Natural killer cell (primary cell): Measurements from ENCODE around the gene PID1. TPM values are rescaled to one million over a fixed set of nuclear protein-coding genes. Genes with fewer than 3 reads are reported as not detected.

Experiments
- ATAC-seq, 3 donors: fragments of 150-1000 bp in 2 of 3; fragments of 200-7000 bp in 1 of 3; cut with Tn5 transposase; 1 replicate in 1 of 3; 2 replicates in 2 of 3; pipeline ENCODE4 v1.10.0; 2021; ENCODE audit warnings: mild to moderate bottlenecking in 2 of 3, moderate library complexity in 2 of 3
- DNase-seq, 2 donors: peaks; one replicate each; pipeline versions ENCODE4 v3.0.0 to v3.0.0-alpha.2; 2013 to 2021; ENCODE audit warnings: mixed read lengths in 1 of 2
- H3K27ac ChIP-seq: one replicate; pipeline ENCODE4 v1.5.1; 2013; ENCODE audit warnings: mild to moderate bottlenecking, low read length
- H3K27me3 ChIP-seq: one replicate; pipeline ENCODE4 v1.6.1; 2013; ENCODE audit warnings: low read length; ENCODE audit not compliant: control insufficient read depth, insufficient read depth
- H3K36me3 ChIP-seq: one replicate; pipeline ENCODE4 v1.6.1; 2013; ENCODE audit warnings: low read length; ENCODE audit not compliant: control insufficient read depth, insufficient read depth
- H3K4me1 ChIP-seq: one replicate; pipeline ENCODE4 v1.6.1; 2013; ENCODE audit warnings: low read length; ENCODE audit not compliant: control insufficient read depth, insufficient read depth
- H3K4me3 ChIP-seq: one replicate; pipeline ENCODE4 v1.5.1; 2013; ENCODE audit warnings: low read length
- H3K9me3 ChIP-seq: one replicate; pipeline ENCODE4 v1.6.1; 2013; ENCODE audit warnings: low read length; ENCODE audit not compliant: control insufficient read depth, insufficient read depth
- H3K27ac Mint-ChIP-seq, 2 donors: one replicate each; pipeline ENCODE4 v1.8.0; 2022; ENCODE audit warnings: mild to moderate bottlenecking in 2 of 2, mixed read lengths in 2 of 2, moderate library complexity in 1 of 2
- H3K27me3 Mint-ChIP-seq, 2 donors: one replicate each; pipeline ENCODE4 v1.8.0; 2022; ENCODE audit warnings: low read depth in 2 of 2, mixed read lengths in 2 of 2
- H3K36me3 Mint-ChIP-seq: one replicate; pipeline ENCODE4 v1.8.0; 2022; ENCODE audit warnings: mixed read lengths
- H3K4me1 Mint-ChIP-seq, 2 donors: one replicate each; pipeline ENCODE4 v1.8.0; 2022; ENCODE audit warnings: mixed read lengths in 2 of 2
- H3K4me3 Mint-ChIP-seq: one replicate; pipeline ENCODE4 v1.8.0; 2022; ENCODE audit warnings: mild to moderate bottlenecking, moderate library complexity, mixed read lengths
- H3K9me3 Mint-ChIP-seq, 2 donors: one replicate each; pipeline ENCODE4 v1.8.0; 2022; ENCODE audit warnings: mixed read lengths in 2 of 2
- WGBS: methylation state at CpG from one replicate; pipeline ENCODE4 v1.1.7; 2013; ENCODE audit warnings: missing lambda C conversion rate; ENCODE audit not compliant: insufficient coverage; 5-methylcytosine and 5-hydroxymethylcytosine counted together
- intact Hi-C: fragments of 100-400 bp; cut with micrococcal nuclease; formaldehyde crosslinking; loops from one replicate; pipeline ENCODE4 v1.14.2; 2022
- total RNA-seq, 4 donors: library from RNA; stranded (reverse); fragments of 120-200 nt in 1 of 4; gene quantifications; one replicate each; pipeline versions ENCODE4 v1.2.3 to v1.2.4, GENCODE V29; 2013 to 2022
- TF ChIP-seq, protein P1 (sequence below): fragments of 200-600 bp; IDR thresholded peaks from one replicate; pipeline ENCODE4 v1.8.0; 2022; ENCODE audit warnings: antibody characterized with exemption

Gene PID1
- total RNA-seq, 3 donors from 2014 or later (not counting 1 experiment from before 2014, with no cell fraction given): 0.56 to 3.0 (median 1.0) TPM

- Histone ChIP-seq H3K27me3 (no peaks in the 10 kb centered on the region), H3K4me3 (no peak overlapping the region), H3K4me1 (no peaks in the 10 kb centered on the region), H3K9me3 (peaks cover 7% of the 10 kb centered on the region), H3K27ac (no peak overlapping the region), H3K36me3 (no peaks in the 10 kb centered on the region)
- Mint-ChIP-seq H3K4me3 (no peak overlapping the region), H3K4me1 (no peaks in the 10 kb centered on the region), H3K9me3 (peaks cover 22 to 31% of the 10 kb centered on the region in 2 donors), H3K27me3 (no peaks in the 10 kb centered on the region), H3K36me3 (peaks cover 10% of the 10 kb centered on the region), H3K27ac (no peak overlapping the region)
- no CpG with 5 or more reads among the region's 1 CpG for WGBS
- intact Hi-C loops: no loop called here
- DNase-seq: no peak
- no peak for ATAC-seq
- TF ChIP-seq, protein P1, sequence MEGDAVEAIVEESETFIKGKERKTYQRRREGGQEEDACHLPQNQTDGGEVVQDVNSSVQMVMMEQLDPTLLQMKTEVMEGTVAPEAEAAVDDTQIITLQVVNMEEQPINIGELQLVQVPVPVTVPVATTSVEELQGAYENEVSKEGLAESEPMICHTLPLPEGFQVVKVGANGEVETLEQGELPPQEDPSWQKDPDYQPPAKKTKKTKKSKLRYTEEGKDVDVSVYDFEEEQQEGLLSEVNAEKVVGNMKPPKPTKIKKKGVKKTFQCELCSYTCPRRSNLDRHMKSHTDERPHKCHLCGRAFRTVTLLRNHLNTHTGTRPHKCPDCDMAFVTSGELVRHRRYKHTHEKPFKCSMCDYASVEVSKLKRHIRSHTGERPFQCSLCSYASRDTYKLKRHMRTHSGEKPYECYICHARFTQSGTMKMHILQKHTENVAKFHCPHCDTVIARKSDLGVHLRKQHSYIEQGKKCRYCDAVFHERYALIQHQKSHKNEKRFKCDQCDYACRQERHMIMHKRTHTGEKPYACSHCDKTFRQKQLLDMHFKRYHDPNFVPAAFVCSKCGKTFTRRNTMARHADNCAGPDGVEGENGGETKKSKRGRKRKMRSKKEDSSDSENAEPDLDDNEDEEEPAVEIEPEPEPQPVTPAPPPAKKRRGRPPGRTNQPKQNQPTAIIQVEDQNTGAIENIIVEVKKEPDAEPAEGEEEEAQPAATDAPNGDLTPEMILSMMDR: no peak
These were observed 284.1 kb downstream of the PID1 start for GRCh38 chr2:228986961-228987360.

- Mint-ChIP-seq H3K4me1 (no peaks in the 10 kb centered on the region), H3K9me3 (peaks cover 19 to 40% of the 10 kb centered on the region in 2 donors), H3K27me3 (no peaks in the 10 kb centered on the region), H3K27ac (no peak overlapping the region), H3K4me3 (no peak overlapping the region), H3K36me3 (peaks cover under 1% of the 10 kb centered on the region)
- H3K4me1 ChIP-seq: no peaks in the 10 kb centered on the region
- TF ChIP-seq, protein P1: no peak
- no peak overlapping the region for H3K4me3 ChIP-seq
- WGBS: 76% methylated on average over 3 of the region's 4 CpGs
- intact Hi-C loops: no loop called here
- DNase-seq (no peak), ATAC-seq (no peak)
- no peaks in the 10 kb centered on the region for H3K36me3 ChIP-seq
- no peaks in the 10 kb centered on the region for H3K27me3 ChIP-seq
- no peaks in the 10 kb centered on the region for H3K9me3 ChIP-seq
- H3K27ac ChIP-seq: no peak overlapping the region
These were observed 287.4 kb downstream of the PID1 start for GRCh38 chr2:228983700-228984099.

DNA sequence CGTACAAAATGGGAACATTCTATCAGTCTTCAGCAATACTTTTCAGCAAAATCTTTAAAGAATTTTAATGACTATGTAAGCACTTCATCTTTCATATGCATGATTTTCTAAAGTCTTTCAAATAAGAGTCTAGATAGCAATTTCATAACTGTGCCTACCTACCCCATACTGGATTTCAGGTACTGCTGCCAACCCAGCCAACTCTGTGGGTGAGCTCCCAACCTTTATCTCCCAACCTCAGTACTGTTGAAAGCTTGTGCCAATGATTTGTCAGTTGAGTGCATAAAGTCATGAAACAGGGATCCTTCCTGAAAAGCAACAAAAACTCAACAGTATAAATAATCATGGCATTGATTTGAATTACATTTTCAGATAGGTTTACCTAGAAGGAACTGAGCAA lies 296.9 kb downstream of the PID1 start:
- Mint-ChIP-seq H3K27me3 (no peaks in the 10 kb centered on the region), H3K27ac (no peak overlapping the region), H3K4me3 (no peak overlapping the region), H3K9me3 (peaks cover 12 to 16% of the 10 kb centered on the region in 2 donors), H3K4me1 (no peaks in the 10 kb centered on the region), H3K36me3 (no peaks in the 10 kb centered on the region)
- no peak overlapping the region for H3K27ac ChIP-seq
- H3K4me1 ChIP-seq: no peaks in the 10 kb centered on the region
- intact Hi-C loops: no loop called here
- 100% methylated on average over 1 of the region's 1 CpG for WGBS
- TF ChIP-seq, protein P1: no peak
- no peaks in the 10 kb centered on the region for H3K27me3 ChIP-seq
- H3K9me3 ChIP-seq: no peaks in the 10 kb centered on the region
- H3K36me3 ChIP-seq: no peaks in the 10 kb centered on the region
- DNase-seq (no peak), ATAC-seq (no peak)
- H3K4me3 ChIP-seq: no peak overlapping the region
